Right lung (tissue), 5 donors: Measurements from ENCODE around the gene VN1R5. TPM values are rescaled to one million over a fixed set of nuclear protein-coding genes. Genes with fewer than 3 reads are reported as not detected.

Source experiments
- DNase-seq, 2 donors: peaks; one replicate each; pipeline ENCODE4 v3.0.0-alpha.2; 2013
- polyA plus RNA-seq, 5 donors: library from polyadenylated mRNA; unstranded; fragments of 120-200 nt; gene quantifications; one replicate each; pipeline versions ENCODE4 v1.2.1 to v1.2.3, GENCODE V29; 2013; ENCODE audit warnings: inconsistent platforms in 1 of 5, low replicate concordance in 1 of 5; ENCODE audit not compliant: insufficient read length in 5 of 5, insufficient read depth in 1 of 5

The VN1R5 gene
- polyA plus RNA-seq, 5 donors: 0.09 TPM; not detected in 4

GRCh38 chr1:247299723-247300381 is 44.0 kb downstream of the VN1R5 start:
- no peak for DNase-seq

GRCh38 chr1:247300491-247301175 is 44.8 kb downstream of the VN1R5 start:
- DNase-seq: no peak

GRCh38 chr1:247301176-247301540 is 45.3 kb downstream of the VN1R5 start:
- no peak for DNase-seq

GRCh38 chr1:247303216-247303615 is 47.3 kb downstream of the VN1R5 start:
- no peak for DNase-seq

- DNase-seq: no peak
These were observed 48.2 kb downstream of the VN1R5 start for GRCh38 chr1:247304031-247304430.

Other genes starting within 250 kb of the VN1R5 start
- 1 to 10 TPM; 2.1 to 6.0 (median 4.0) TPM for gene ZNF695, start 248.0 kb upstream of the VN1R5 start, polyA plus RNA-seq
- gene ZNF670, start 177.3 kb upstream of the VN1R5 start, polyA plus RNA-seq: 1 to 10 TPM; 4.8 to 8.4 (median 5.5) TPM
- gene ZNF669, start 151.7 kb upstream of the VN1R5 start, polyA plus RNA-seq: 10 to 100 TPM in 3 of 5 donors, 1 to 10 TPM in 2; 7.4 to 14.8 (median 10.7) TPM
- 10 to 100 TPM; 12.4 to 16.0 (median 14.7) TPM for gene ZNF124, start 84.1 kb upstream of the VN1R5 start, polyA plus RNA-seq
- gene ZNF496, start 75.8 kb downstream of the VN1R5 start, polyA plus RNA-seq: 10 to 100 TPM; 28.5 to 40.5 (median 37.4) TPM
- 1 to 10 TPM; 1.1 to 1.2 (median 1.2) TPM for gene NLRP3, start 160.1 kb downstream of the VN1R5 start, polyA plus RNA-seq
- under 1 TPM; 0.03 to 0.10 (median 0.04) TPM for gene OR2B11, start 202.0 kb downstream of the VN1R5 start, polyA plus RNA-seq